HG03103 (cell line): Measurements from ENCODE around the gene HECTD4.

Source experiments
- ATAC-seq: cut with Tn5 transposase; IDR thresholded peaks from one replicate; pipeline ENCODE4 v1.9.1; 2021; ENCODE audit warnings: low read depth; ENCODE audit not compliant: unreplicated experiment

HECTD4 gene

DNA sequence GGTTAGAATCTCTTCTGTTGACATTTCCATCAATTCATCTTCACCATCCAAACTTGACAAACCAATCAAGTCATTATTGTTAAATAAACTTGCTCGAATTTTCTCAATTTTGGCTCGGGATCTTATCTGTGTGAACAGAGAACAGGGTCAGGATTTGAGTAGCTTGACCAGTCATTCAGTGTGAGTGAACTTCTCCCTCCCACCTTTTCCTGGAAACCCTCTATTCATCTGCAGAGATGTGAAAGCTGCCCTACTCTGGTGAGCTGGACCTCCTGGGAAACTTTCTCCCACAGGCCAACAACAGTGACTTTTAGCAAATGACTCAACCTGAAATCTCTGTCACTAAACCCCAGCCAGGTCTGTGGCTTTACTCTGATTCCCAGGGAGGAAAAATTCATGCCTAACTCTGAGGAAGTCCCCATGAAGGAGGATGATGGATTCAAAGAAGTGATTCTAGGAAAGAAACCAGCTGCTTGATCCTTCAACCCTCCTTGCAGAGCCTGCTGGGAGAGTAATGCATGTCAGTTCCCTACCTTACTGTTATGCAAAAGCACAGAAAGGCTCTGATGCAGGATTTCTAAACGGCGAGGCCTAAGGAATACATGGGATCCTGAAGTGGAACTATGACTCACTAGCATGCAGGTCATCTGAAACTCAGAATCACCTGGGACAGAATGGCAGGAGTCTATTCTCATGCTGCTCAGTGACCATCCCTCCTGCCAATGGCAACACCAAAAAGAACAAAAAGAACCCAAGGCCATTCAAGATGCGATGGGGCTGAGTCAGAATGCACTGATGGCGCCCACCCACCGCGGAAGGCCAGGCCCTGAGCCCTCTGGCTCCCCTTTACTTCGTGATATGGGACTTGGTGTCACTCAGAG is 198.8 kb downstream of the HECTD4 start:
- no peak for ATAC-seq

- ATAC-seq = no peak
These were observed 199.7 kb downstream of the HECTD4 start for GRCh38 chr12:112182499-112182898.

- ATAC-seq = no peak
These were observed 201.8 kb downstream of the HECTD4 start for GRCh38 chr12:112180422-112180821.

GRCh38 chr12:112179916-112180315 is 202.3 kb downstream of the HECTD4 start:
- ATAC-seq = no peak

DNA sequence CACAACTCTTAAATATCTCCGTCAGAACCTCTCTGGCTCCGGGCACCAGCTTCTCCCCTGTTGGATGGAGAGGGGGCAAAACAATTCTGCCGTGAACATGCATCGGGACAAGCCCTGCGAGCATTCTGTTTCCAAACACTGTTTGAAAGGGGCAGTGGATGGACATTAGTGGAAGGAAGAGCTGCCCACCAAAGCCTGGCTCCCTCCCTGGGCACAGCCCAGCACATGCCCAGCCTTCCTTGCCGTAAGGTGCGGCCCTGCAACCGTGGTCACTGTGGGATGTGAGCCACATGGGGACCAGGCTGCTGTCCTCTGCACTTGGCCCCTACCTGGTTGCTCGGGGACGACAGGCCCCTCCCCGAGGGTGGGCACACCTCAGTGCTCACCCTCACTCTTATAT is 202.9 kb downstream of the HECTD4 start:
- no peak for ATAC-seq

- no peak for ATAC-seq
These were observed 203.4 kb downstream of the HECTD4 start for GRCh38 chr12:112178796-112179195.

DNA sequence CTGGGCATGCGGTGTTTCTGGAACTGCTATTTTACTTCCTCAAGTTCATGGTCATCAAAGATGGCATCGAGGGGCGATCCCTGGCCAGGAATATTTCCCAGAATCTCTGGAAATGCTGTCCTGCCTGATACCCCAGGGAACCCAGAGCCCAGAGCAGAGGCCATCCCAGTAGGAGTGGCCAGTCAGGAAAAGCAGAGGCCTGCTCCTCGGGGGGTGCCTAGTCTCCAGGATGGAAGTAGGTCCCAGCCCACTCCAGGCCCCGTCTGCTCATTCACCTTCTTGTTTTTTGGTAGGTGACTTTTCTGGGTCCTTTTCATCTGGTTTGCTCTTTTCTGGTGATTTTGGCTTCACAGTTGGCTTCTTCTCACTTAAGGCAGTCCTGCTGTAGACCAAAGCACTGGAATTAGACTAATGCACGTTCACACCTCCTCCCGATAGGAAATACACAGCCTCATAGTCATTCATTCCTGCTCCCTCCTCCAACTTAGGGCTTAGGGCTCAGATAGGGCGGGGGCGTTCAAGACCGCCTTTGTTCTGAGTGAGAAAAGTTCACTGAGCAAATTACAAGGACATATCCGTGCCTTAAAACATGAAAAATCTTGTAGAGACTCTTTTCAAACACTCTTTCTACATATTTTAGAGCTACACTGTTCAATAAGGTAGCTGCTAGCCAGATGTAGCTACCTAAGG is 205.8 kb downstream of the HECTD4 start:
- ATAC-seq = no peak

DNA sequence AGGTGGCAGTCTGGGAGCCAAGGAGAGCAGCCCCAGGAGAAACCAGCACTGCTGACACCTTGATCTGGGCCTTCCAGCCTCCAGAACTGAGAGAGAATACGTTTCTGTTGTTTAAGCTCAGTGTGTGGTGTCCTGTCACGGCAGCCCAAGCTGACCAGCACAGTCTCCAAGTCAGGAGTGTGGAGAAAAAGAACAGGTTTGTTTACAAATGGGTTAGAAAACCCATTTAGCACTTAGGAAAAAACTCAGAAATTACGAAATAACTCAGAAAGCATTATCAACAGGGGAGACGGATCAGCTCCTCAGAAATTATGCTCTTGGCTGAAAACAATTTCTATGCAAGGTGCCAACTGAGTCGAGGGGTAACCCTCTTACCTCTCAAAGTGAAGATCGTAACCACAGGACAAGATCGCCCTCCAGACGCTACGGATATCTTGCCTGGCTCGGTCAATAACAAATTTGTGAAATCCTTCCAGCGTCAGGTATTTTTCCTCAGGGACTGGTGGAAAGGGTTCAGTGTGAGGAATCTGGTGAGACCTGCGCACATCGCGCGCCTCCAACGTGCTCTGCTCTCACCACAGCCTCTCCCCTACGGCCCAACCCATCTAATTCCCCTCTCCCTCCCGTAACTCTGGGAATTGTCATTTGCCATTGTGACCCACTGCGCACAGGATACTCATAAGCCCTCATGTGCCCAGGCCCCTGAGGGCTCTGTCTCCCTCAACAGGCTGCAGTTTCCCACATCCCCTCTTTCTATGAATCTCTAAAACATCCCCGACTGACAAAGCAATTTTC is 206.7 kb downstream of the HECTD4 start:
- no peak for ATAC-seq

- ATAC-seq = no peak
These were observed 209.5 kb downstream of the HECTD4 start for GRCh38 chr12:112172556-112173324.

GRCh38 chr12:112170971-112171596 is 211.1 kb downstream of the HECTD4 start:
- ATAC-seq = no peak

- no peak for ATAC-seq
These were observed 211.9 kb downstream of the HECTD4 start for GRCh38 chr12:112170376-112170775.

GRCh38 chr12:112169966-112170365 is 212.3 kb downstream of the HECTD4 start:
- no peak for ATAC-seq

GRCh38 chr12:112169161-112169872 is 212.9 kb downstream of the HECTD4 start:
- no peak for ATAC-seq

- no peak for ATAC-seq
These were observed 213.7 kb downstream of the HECTD4 start for GRCh38 chr12:112168561-112168971.

- no peak for ATAC-seq
These were observed 214.3 kb downstream of the HECTD4 start for GRCh38 chr12:112167718-112168525.

- ATAC-seq = no peak
These were observed 215.2 kb downstream of the HECTD4 start for GRCh38 chr12:112167031-112167461.

- ATAC-seq = no peak
These were observed 215.9 kb downstream of the HECTD4 start for GRCh38 chr12:112166051-112167015.
